NCI-H69 (cell line): ENCODE results near the gene DHX57.
"Not testable (repeated sequence)": the region's sequence is repeated elsewhere in the genome, so short reads cannot be mapped to it uniquely, and the experiment has no call there.

Source experiments
- DNase-seq: peaks from one replicate; lab custom pipeline; 2025; lab: John Stamatoyannopoulos, UW

DHX57 gene

GRCh38 chr2:38863061-38863695 lies 12.6 kb downstream of the DHX57 start:
- DNase-seq: no peak

GRCh38 chr2:38862476-38862875 lies 13.3 kb downstream of the DHX57 start:
- DNase-seq: no peak

DNA sequence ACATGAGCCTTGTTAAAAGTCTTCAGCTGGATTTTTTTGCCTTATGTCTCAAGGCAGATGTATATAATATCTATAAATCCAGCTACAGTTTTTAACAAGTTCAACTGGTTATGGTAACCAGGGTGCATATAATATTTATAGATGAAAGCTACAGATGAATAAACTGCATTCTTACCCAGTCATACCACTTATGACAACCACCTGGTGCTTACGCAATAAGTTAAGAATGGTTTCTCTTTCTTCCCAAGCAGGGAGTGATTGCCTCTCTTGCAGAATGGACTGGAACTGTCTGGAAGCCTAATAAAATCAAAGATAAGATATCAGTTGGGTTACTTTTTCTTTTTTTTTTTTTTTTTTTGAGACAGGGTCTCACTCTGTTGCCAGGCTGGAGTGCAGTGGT lies 19.6 kb downstream of the DHX57 start:
- no peak for DNase-seq

- no peak for DNase-seq
These were observed 25.7 kb downstream of the DHX57 start for GRCh38 chr2:38850045-38850444.

- DNase-seq: no peak
These were observed 38.9 kb downstream of the DHX57 start for GRCh38 chr2:38836791-38837190.

GRCh38 chr2:38835990-38836389 lies 39.7 kb downstream of the DHX57 start:
- DNase-seq: no peak

DNA sequence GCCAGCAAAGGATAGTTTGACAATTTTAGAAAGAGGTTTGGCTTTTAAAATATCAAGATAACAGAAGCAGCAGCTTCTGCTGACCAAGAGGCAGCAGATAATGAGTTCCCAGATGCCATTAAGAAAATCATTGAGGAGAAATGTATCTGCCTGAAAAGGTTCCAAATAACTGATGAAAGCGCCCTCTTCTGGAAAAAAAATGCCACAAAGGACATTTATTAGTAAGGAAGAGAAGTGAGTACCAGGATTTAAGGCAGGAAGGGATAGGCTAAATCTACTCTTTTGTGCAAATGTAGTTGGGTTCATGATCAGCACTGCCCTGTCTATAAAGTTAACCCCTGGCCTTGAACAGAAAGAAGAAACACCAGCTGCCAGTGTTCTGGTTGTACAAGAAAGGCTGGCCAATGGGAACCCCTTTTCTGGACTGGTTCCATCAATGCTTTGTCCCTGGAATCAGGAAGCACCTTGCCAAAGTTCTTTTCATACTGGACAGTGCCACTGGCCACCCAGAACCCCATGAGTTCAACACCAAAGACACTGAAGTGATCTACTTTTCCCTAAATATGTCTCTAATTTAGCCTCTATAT lies 40.6 kb downstream of the DHX57 start:
- peak; percentile 32 for DNase-seq

- no peak for DNase-seq
These were observed 45.1 kb downstream of the DHX57 start for GRCh38 chr2:38830526-38831159.

- no peak for DNase-seq
These were observed 45.8 kb downstream of the DHX57 start for GRCh38 chr2:38829971-38830370.

DNA sequence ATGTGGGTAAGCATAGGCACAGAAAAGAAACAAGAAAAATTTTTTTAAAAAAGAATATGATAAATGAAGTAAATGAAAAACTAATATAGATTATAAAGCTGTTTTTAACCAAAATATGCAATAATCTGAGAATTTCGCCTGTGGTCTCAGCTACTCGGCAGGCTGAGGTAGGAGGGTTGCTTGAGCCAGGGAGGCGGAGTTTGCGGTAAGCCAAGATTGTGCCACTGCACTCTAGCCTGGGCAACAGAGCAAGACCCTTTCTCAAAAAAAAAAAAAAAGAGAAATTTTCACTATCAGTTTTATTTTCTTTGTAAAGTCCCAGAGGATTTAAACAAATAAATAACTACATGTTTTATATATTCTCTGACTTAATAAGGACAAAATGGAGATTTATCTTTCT lies 47.3 kb downstream of the DHX57 start:
- DNase-seq: no peak

GRCh38 chr2:38827539-38828145 lies 48.1 kb downstream of the DHX57 start:
- DNase-seq: not testable (repeated sequence)

DNA sequence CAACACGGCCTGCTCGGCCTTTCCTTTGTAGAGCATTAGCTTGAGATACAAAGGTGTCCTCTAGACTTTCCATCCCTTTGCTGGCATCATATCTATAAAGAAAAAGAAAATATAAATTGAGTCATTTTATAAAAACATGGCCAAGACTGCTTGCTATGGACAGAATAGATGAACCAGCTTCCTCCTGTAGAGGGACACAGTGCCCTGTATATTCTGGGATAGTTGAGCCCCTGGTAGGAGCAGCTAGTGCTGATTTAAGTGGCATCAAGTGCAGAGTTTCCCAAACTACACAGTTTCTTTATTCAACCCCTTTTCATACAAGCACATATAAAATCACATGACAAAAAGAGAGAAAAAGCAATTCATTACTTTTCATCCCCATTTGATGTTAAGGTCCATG lies 49.8 kb downstream of the DHX57 start:
- no peak for DNase-seq

DNA sequence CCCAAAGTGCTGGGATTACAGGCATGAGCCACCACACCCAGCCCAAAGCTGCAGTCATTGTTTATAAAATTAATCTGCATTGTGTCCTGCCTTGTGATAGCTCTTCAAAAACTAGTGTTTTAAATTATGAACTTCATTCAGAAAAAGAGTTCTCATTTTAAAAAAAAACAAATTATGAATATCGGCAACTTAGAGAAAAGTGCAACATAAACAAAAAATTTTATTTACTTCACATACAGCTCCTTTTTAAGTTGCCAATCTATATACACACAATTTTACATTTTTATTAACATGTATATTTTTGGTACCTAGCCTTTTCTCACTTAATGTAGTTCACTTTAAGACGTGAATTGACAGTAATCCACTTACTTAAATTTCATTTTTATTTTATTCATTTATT lies 50.8 kb downstream of the DHX57 start:
- no peak for DNase-seq

GRCh38 chr2:38823386-38823785 lies 52.3 kb downstream of the DHX57 start:
- no peak for DNase-seq

DNA sequence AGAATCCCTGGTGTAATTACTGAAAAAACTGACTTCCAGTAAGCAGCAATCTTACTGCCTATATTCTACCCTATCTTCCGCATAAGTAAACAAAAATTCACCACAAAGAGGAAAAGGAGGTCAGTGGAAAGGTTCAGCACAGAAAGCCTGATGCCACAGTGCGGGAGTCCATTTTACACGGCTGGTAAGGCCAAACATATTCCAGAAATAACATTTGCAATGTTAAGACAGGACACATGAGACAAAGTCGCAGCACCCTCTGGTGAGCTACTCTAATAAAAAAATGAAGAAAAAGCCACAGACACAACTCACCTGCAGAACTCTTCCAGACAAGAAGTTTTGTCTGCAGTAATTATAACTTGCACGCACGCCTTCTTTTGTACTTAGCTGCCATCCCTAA lies 57.2 kb downstream of the DHX57 start:
- DNase-seq: no peak

- no peak for DNase-seq
These were observed 59.8 kb downstream of the DHX57 start for GRCh38 chr2:38815936-38816335.

DNA sequence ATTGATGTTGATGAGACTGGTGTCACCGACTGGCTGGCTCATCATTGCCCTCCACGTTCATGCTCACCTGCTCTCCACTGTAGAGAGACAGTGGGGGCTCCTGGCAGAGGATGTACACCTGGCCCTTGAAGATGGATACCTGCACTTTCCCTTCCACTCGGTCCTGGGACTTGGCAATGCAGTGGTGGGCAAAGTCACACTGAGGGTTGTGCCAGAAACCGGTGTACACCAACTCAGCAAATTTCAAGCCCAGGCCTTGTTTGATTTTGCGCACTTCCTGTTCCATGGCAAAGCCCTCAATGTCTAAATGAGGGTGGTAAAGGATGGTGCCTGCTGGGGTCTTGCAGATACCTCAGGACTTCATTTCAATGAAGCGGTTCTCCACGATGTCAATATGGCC lies 65.2 kb downstream of the DHX57 start:
- no peak for DNase-seq

DNA sequence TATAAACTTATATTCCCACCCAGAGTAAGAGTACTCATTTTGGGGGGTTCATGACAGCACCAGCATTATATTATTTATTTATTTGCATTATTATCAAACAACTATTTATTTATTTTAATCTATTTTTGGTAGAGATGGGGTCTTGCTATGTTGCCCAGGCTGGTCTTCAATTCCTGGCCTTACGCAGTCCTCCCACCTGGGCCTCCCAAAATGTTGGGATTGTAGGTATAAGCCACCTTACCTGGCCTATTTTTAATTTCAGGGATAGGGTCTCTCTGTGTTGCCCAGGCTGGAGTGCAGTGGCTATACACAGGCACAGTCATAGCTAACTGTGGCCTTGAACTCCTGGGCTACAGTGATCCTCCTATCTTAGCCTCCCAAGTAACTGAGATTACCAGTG lies 67.1 kb downstream of the DHX57 start:
- DNase-seq: no peak

- no peak for DNase-seq
These were observed 69.0 kb downstream of the DHX57 start for GRCh38 chr2:38806733-38807059.

DNA sequence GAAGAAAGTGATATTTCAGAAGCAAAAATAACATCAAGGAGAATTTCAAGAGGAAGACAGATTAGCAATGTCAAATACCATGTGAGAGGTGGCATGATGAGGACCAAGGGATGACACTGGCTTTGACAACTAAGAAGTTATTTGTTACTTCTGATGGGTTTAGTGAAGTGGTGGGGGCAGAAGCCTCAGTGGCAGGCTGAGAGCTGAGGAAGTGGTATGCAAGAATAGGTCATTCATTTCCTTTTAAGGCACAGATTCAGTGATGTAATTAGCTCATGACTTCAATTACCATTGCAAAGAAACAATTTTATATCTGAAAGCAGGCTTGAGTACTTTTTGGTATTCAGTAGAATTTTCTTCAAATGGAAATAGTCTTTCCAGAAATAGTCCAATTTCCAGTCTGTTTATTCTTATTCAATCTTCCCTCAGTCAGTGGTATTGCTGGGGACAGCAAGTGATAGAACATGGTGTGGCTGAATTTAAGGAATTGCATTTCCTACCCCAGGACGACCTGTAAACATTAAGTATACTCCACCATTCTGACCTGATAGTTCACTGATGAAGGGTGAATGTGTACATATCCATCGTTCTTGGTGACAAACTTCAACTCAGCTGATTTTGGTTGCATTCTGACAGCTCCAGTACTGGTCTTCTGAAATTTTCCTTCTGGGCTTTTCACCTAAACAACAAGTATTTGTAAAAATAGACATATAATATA lies 69.6 kb downstream of the DHX57 start:
- DNase-seq: no peak

DNA sequence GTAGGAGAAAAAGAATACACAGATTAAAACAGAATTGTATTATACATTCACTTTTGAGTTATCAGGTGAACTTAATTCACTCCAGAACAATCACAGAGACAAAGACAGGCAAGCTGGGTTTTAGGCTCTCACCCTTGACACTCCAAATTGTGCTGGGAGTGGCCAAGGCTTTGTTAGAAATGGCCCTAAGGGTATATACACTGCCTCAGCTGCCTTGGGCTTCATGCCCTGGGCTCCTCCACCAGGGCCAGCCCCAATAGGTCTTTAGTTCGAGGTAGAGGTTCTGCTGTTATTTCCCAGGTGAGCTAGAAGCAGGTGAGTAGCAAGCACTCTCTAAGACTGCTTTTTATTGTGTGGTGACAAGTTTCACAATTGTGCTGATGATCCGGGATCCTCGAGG lies 77.8 kb downstream of the DHX57 start:
- DNase-seq: no peak

DNA sequence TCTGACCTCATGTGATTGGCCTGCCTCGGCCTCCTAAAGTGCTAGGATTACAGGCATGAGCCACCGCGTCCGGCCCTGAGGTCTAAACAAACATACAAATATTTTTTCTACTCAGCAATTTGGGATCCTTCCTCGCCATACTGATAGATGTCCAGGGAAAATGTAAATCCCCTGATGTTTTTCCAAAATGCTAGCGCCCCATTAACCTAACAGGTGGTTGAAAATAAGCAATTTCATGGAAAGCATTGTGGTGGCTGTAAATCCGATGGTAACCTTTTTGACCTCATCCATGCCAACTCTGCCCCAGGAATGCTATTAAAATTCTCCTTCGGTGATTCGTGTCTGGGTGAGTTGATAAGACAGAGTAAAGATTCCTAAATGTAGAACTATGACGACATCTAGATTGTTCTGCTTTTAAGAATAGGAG lies 78.5 kb downstream of the DHX57 start:
- DNase-seq: no peak

- not testable (repeated sequence) for DNase-seq
These were observed 80.7 kb downstream of the DHX57 start for GRCh38 chr2:38795016-38795415.
